ENCODE results near the gene TEX261. TPM values are rescaled to one million over a fixed set of nuclear protein-coding genes. Genes with fewer than 3 reads are reported as not detected.

Gene TEX261
- total and polyA plus RNA-seq, 2 of the 8 experiments (the other 6 are each of a cell fraction or from before 2014, with no cell fraction given), result 25.2 to 30.1 TPM

DNA sequence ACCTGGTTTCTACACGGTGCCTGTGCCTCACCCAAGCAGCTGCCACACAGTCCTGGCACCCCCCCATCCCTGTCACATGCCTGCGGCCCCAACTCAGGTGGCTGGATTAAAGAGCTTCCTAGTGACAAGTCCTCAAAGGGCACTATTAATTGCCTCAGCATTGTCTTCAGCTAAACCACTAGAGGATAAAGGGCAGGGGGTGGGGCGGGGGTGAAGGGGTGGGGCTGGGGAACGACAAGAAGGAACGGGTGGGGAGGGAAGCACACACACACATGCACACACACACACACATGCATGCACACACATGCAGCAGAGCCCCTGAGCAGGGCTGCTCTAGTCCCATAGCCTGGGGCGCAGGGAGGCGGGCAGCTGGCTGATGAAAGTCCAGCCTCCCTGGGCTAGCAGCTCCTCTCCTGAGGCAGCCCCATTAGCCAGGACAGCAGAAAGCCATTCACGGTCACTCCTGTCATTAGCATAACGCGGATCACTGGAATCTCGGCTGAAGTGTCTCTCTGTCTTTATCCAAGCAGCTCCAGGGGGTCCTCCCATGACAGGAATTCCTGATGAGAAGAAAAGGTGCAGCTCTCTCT is 7.4 kb upstream of the TEX261 start:
- H2AFZ ChIP-seq (ENCODE audit: low read length), result no peak overlapping the region
- H3K23ac ChIP-seq (ENCODE audit: insufficient read length), result no peak overlapping the region
- no peaks in the 10 kb centered on the region for H3K9me3 ChIP-seq (ENCODE audit: insufficient read depth in 2 of 2, low read depth in 1 of 2, low read length in 1 of 2)
- peaks cover 0 to 7% (median 0%) of the 10 kb centered on the region in 4 experiments; a peak in 4 of 7 replicates for H3K27me3 ChIP-seq (replicated peaks in 1 of 4; ENCODE audit: control insufficient read depth in 3 of 4, extremely low read depth in 1 of 4, insufficient read depth in 3 of 4, low read length in 3 of 4)
- H3K4me2 ChIP-seq (ENCODE audit: insufficient read depth in 1 of 2, low read depth in 2 of 2, low read length in 2 of 2), result peak overlapping the region; percentile 59 to 67
- H3K79me2 ChIP-seq (ENCODE audit: control insufficient read depth in 1 of 2, insufficient read depth in 2 of 2, low read length in 2 of 2), result no peaks in the 10 kb centered on the region
- no peak overlapping the region for H2BK120ac ChIP-seq (replicated peaks; ENCODE audit: low read depth, low read length)
- WGBS, 2 experiments (ENCODE audit: extremely low coverage in 1 of 2, insufficient coverage in 1 of 2, insufficient read length in 1 of 2, insufficient replicate concordance in 2 of 2, low coverage in 1 of 2, low lambda C conversion rate in 2 of 2, missing lambda C conversion rate in 1 of 2), result 25% methylated on average over 8 of the region's 11 CpGs; no CpG with 5 or more reads in 1 of the 2 experiments
- no peak overlapping the region for H3K14ac ChIP-seq (ENCODE audit: insufficient read length)
- no peaks in the 10 kb centered on the region for H4K20me1 ChIP-seq (replicated peaks in 1 of 2; ENCODE audit: control insufficient read depth in 1 of 2, insufficient read depth in 2 of 2, low read length in 2 of 2)
- no peaks in the 10 kb centered on the region; the same call in 1 of the 2 replicates for H3K23me2 ChIP-seq (ENCODE audit: low read depth, low read length)
- ChIA-PET POLR2A (ENCODE audit: partially characterized antibody) (interaction anchor here (1.7 to 2.1 kb wide), 2 partner anchors 17 to 66 kb away, joined by 5 to 7 read pairs; partner anchors contain the start of gene NAGK), CTCF (ENCODE audit: partially characterized antibody) (interaction anchor here (0.7 to 3.4 kb wide), 26 partner anchors 10 to 174 kb away, joined by 3 to 19 read pairs (median 4); partner anchors contain the start of genes ANKRD53 and MPHOSPH10)
- no peak overlapping the region for H3K4ac ChIP-seq (replicated peaks; ENCODE audit: insufficient read length, low read depth, low read length)
- 0 out of 2 replicates have a peak overlapping the region, but pooled peaks have one; percentile 55 for H2BK20ac ChIP-seq (ENCODE audit: low read length)
- no peak overlapping the region for H2BK15ac ChIP-seq (ENCODE audit: low read length)
- no peak overlapping the region for H4K5ac ChIP-seq (ENCODE audit: insufficient read length, low read depth, low read length)
- peak in 1 of 2 experiments; percentile 61 for DNase-seq (ENCODE audit: low read depth in 1 of 2, low spot score in 2 of 2)
- FAIRE-seq, result no peak
- H4K91ac ChIP-seq (replicated peaks; ENCODE audit: insufficient read length, low read length), result peak overlapping the region; percentile 22
- H2BK12ac ChIP-seq (ENCODE audit: low read depth, low read length), result peak overlapping the region; percentile 96
- no peak overlapping the region for H2AK5ac ChIP-seq (ENCODE audit: low read depth, low read length)
- no peaks in the 10 kb centered on the region for H3K79me1 ChIP-seq (ENCODE audit: low read depth, low read length)
- H3K18ac ChIP-seq (ENCODE audit: extremely low read depth, low read length), result peak overlapping the region; percentile 83
- H3K9ac ChIP-seq (replicated peaks in 1 of 4; ENCODE audit: extremely low read depth in 1 of 4, low read depth in 3 of 4, low read length in 3 of 4), result no peak overlapping the region
- no peaks in the 10 kb centered on the region for H3K36me3 ChIP-seq (ENCODE audit: control insufficient read depth in 2 of 4, insufficient read depth in 4 of 4, low read length in 3 of 4)
- TF ChIP-seq NANOG (IDR thresholded peaks at IDR 0.05; ENCODE audit: insufficient read depth, low read depth, low read length, poor library complexity, severe bottlenecking) (peak; percentile 36), SIN3A (conservative IDR thresholded peaks at IDR 0.05 in 1 of 2, IDR thresholded peaks at IDR 0.05 in 1 of 2; ENCODE audit: low read depth in 1 of 2, low read length in 2 of 2) (0 out of 4 replicates have a peak, but pooled peaks of 1 of the 2 experiments have one; percentile 26)
- TF ChIP-seq, protein P1, sequence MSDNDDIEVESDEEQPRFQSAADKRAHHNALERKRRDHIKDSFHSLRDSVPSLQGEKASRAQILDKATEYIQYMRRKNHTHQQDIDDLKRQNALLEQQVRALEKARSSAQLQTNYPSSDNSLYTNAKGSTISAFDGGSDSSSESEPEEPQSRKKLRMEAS (IDR thresholded peaks at IDR 0.05), result no peak
- H3K56ac ChIP-seq (replicated peaks; ENCODE audit: insufficient read length, low read depth, low read length), result no peak overlapping the region
- H3K4me1 ChIP-seq (replicated peaks in 1 of 4; ENCODE audit: control insufficient read depth in 3 of 4, insufficient read depth in 4 of 4, low read length in 3 of 4), result peaks cover 3 to 11% (median 7%) of the 10 kb centered on the region in 4 experiments; a peak in 5 of 7 replicates
- H3K27ac ChIP-seq (ENCODE audit: low read depth, low read length), result no peak overlapping the region
- no peak overlapping the region for H4K8ac ChIP-seq (ENCODE audit: extremely low read depth, insufficient read depth, low read length)
- H3K4me3 ChIP-seq (ENCODE audit: extremely low read depth in 1 of 4, insufficient read depth in 2 of 4, low read depth in 3 of 4, low read length in 4 of 4), result peak overlapping the region in 2 of 4 experiments; percentile 3 to 27; a peak in 3 of 8 replicates
- H2BK5ac ChIP-seq (ENCODE audit: low read depth, low read length), result peak overlapping the region; percentile 35; the same call in 1 of the 2 replicates

Data from H1 (cell line).